T-helper 1 cell (primary cell): ENCODE data around the gene HES4.
"Not testable (repeated sequence)": the region's sequence is repeated elsewhere in the genome, so short reads cannot be mapped to it uniquely, and the experiment has no call there.

Source experiments
- DNase-seq, 5 donors: peaks; one replicate each; pipeline ENCODE4 v3.0.0-alpha.2; 2012 to 2020

Gene HES4

DNA sequence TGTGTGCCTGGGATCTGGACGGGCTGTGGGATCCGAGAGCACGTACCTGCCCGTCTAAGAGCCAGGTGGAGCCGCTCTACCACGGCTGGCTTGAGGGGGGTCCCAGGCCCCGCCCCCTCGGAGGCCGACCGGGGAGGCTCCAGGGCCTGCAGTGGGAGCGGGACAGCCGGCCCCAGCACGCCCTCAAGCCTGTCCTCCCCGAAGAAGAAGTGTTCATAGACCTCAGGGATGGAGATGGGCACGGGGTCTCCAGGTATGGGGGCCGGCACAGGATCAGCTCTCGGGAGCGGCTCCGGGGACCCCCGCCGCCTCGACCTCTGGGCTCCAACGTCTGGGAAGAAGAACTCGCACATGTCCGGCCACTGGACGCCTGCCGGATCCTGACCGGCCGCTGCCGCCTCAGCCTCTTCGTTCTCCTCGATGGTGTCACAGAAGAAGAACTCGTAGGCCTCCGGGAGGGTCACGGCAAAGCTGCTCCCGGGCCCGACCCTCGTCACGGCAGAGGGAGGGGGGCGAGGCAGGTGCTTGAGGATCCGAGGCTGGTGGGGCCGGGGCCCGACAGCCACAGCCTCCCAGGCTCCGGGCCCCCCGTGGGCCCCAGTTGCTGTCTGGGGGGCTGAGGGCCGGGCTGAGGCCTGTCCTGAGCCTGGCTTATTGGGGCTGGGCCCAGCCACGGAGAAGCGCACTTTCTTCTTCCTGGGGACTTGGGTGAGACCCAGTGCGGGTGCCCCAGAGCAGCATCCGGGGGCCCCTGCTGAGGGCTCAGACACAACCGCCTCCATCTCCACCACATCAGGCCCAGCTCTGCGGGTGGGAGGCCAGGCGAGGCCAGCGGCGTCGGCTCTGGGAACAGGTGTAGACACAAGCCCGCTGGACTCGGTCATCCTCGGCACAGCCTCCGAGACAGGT lies 20.8 kb downstream of the HES4 start:
- DNase-seq = no peak

DNA sequence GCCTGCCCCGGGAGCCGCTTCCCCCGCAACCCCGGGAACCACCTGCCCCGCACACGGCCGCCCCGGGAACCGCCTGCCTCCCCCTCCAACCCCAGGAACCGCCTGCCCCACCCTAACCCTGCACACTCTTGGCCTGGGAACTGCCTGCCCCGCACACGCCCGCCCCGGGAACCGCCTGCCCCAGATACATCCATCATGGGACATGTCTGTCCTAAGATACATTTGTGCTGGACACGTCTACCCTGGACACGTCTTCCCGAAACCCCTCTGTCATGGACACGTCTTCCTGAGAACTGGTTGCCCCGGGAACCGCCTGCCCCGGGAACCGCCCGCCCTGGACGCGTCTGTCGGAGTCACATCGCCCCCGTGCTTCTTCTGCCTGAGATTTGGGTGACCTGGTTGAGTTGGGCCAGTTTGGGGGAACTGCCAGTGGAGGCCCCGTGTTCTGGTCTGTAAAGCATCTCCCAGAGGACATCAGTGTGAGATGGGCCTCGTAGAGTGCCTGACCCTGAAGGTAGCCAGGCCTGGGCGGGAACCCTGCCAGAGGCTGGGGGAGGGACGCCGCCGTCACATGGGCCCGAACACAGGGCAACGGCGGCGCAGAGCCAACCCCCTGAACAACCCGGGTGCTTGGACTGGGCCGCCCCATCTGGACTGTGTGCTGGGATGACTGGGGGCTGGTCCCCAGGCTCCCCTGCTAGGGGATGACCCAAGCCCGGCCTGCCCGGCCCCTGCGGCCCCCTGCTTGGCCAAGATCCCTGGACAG lies 21.6 kb downstream of the HES4 start:
- no peak for DNase-seq

DNA sequence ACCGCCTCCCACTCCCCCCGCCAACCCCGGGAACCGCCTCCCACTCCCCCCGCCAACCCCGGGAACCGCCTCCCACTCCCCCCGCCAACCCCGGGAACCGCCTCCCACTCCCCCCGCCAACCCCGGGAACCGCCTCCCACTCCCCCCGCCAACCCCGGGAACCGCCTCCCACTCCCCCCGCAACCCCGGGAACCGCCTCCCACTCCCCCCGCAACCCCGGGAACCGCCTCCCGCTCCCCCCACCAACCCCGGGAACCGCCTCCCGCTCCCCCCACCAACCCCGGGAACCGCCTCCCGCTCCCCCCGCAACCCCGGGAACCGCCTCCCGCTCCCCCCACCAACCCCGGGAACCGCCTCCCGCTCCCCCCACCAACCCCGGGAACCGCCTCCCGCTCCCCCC lies 23.1 kb downstream of the HES4 start:
- not testable (repeated sequence) for DNase-seq

DNA sequence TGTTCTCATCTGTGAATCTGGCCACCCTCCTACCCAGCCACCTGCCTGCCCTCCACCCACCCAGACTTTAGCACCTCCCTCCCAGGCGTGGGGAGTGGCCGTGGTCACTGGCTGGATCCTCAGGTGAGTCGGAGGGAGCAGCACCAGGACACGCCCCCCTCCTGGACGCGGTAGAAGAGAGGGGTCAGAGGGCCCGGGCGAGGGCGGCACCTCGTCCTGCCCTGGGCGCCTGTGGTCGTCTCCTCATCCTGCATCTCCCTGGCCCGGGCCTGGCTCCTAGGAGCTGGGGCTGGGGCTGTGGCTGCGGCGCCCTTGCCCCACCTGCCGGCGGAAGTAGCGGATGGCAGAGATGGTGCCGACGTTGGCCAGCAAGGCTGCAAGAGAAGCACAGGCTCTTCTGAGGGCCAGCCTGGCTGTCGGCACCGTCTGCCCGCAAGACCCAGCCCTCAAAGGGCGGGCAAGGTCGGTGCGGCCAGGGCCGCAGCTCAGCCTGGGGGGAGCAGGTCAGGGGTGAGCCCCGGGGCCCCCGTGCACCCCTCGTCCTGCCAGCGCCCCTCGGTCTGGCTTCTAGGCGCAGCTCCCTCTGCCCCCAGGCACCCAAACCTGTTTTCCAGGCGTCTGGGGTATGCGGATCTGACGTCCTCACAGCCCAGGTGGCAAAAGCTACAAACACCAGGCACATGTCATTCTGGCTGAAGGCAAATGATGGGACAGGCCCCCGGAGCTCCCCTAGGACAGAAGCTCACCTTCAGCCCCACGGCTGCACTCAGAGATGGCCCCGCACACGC lies 23.8 kb downstream of the HES4 start:
- DNase-seq = peak in 4 of 5 donors; percentile 46 to 71 (median 56)

DNA sequence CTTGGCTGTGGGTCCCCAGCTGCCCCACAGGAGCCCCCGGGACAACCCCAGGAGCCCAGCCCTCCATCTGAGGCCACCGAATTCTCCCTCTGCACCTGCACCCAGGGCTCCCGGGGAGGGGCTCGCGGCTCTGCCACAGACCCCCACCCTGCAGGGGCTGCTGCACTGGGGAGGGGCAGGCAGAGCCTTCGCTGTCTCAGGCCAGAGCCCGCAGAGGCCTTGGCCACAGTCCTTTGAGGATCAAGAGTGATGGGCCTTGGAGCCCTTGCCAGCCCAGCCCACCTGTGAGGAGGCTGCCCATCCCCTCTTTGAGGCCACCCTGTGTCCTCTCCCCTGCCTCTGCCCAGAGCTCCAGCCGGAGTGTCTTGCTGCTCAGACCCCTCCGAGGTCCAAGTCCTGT lies 24.5 kb downstream of the HES4 start:
- DNase-seq = no peak

DNA sequence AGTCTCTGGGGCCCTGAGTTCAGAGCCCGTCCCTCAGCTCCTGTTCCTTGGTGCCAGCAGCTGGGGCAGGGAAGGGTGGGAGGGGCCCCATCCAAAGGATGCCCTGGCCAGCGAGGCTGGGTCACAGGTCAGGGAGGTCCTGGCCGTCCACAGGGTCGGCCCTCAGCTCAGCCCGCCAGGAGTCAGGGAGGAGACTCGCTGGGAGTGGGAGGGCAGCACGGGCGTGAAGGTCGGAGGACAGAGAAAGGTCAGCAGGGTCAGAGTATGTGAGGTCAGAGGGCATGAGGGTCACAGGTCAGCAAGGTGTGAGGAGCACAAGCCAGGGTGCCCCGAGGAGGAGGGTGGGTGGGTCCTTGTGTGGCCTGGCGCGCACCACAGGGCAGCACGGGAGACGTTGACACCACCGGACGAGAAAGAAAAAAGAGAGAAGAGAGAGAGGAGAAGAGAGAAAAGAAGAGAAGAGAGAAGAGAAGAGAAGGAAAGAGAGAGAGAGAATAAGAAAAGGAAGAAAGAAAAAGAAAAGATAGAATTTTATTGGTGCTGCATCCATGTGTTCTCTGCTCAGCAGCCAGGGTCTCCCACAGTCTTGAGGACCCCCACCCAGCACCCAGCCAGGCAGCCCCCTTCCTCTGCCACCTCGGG lies 25.1 kb downstream of the HES4 start:
- DNase-seq = no peak

DNA sequence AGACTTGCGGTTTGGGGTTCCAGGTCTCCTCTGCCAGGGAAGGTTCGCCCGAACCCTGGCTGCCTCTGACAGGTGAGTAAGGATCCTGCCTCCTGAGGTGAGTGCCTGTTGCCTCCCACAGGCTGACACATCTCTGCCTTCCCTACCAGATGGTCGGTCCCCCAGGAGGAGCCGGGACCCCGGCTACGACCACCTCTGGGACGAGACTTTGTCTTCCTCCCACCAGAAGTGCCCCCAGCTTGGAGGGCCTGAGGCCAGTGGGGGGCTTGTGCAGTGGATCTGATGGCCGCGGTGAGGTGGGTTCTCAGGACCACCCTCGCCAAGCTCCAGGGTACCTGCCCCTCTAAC lies 25.6 kb downstream of the HES4 start:
- DNase-seq = no peak

DNA sequence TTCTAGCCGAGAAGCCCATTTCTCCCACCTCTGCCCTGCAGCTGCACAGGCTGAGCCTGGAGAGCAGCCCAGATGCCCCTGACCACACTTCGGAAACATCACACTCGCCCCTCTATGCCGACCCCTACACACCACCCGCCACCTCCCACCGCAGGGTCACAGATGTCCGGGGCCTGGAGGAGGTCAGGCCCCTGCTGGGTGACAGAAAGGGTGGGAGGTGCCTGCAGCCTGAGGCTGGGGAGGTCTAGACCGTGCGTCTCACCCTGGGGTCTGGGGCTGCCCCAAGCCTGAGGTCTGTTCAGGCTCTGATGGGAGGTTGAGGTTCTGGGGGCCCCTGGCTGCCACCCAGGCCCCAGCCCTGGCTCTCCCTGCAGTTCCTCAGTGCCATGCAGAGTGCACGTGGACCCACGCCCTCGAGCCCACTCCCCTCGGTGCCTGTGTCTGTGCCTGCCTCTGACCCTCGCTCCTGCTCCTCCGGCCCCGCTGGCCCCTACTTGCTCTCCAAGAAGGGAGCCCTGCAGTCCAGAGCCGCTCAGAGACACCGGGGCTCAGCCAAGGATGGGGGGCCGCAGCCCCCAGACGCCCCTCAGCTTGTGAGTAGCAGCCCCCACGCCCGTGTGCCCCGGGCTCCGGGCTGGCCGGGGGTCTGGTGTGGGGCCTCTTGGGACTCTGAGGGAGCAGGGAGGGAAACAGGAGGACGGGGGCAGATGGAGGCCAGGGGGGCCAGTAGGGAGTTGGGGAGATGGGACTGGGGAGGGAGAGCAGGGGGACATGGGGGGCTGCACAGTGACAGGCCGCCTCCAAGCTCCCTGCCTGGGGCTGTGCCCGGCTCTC lies 26.2 kb downstream of the HES4 start:
- DNase-seq = no peak

DNA sequence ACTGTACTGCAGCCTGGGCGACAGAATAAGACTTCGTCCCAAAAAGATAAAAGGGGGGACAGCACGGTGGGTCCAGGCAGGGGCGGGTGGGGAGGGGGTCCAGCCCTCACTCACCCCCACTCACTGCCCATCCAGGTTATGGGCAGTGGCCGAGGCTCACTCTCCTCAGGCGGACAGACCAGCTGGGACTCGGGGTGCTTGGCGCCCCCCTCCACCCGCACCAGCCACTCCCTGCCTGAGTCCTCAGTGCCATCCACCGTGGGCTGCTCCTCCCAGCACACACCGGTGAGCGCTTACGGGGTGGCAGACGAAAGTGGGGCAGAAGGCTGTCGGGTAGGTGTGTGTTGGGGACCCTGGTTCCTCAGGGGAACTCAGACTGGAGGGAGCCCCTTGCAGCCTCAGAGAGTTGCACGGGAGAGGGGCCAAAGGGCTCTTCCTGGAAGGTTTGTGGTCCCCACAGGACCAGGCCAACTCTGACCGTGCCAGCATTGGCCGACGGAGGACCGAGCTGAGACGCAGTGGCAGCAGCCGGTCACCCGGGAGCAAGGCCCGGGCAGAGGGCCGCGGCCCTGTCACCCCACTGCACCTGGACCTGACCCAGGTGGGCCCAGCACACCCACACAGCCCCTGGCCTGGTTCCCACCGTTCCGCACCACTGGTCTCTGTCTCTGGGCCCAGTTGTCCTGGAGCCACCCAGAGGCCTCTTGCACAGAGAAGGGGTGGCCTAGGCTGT lies 27.0 kb downstream of the HES4 start:
- DNase-seq = no peak

DNA sequence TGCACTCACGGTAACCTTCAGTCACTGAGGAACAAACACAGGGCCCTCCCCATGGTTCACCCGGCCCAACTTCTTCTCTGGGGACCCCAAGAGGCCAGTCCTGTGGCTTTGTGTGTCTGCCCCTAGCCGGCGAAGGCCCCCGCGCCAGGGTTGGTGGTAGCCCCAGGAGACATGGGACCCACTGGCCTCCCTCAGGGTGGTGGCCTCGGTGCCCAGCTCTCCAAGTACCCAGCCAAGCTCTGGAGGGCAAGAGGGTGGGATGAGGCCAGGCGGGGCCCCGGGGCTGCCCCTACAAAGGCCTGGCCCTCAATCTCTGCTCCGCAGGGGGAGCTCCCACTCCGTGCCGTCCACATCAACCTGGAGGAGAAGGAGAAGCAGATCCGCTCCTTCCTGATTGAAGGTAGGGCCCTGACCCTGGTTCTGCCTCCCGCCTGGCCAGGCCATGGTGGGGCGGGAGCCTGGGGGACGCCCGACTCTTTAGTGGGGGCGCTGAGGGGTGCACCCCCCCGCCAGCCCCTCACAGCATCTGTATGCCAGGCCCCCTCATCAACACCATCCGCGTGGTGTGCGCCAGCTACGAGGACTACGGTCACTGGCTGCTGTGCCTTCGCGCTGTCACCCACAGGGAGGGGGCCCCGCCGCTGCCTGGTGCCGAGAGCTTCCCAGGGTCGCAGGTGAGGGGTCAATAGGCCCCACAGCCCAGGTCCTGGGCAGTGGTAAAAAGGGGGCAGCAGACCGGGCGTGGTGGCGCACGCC lies 28.0 kb downstream of the HES4 start:
- no peak for DNase-seq

DNA sequence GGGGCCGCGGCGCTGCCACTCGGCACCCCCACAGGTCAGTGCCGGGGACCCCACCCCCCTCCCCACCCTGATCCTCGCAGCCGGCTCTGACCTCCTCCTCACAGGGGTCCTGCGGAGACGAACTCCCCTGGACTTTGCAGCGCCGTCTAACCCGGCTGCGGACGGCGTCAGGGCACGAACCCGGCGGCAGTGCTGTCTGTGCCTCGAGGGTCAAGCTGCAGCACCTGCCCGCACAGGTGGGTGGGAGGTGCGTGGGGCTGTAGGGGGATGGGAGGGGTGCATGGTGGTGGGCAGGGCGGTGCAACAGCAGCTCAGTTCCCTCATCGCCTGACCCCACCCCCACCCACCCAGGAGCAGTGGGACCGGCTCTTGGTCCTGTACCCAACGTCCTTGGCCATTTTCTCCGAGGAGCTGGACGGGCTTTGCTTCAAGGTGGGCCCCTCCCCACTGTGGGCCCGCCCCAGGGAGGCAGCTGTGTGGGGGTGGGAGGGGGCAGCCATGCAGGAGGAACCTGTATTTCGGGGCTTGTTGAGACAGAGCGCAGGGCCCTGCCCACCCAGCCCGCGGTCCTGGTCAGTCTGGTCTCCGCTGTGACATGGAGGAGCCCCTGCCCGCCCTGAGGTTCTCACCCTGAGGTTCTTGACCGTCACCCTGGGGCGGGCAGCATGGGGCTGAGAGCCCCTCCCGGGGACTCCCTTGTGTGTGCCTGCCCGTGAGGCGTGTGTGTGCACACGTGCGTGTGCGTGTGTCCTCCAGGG lies 28.7 kb downstream of the HES4 start:
- DNase-seq = no peak

DNA sequence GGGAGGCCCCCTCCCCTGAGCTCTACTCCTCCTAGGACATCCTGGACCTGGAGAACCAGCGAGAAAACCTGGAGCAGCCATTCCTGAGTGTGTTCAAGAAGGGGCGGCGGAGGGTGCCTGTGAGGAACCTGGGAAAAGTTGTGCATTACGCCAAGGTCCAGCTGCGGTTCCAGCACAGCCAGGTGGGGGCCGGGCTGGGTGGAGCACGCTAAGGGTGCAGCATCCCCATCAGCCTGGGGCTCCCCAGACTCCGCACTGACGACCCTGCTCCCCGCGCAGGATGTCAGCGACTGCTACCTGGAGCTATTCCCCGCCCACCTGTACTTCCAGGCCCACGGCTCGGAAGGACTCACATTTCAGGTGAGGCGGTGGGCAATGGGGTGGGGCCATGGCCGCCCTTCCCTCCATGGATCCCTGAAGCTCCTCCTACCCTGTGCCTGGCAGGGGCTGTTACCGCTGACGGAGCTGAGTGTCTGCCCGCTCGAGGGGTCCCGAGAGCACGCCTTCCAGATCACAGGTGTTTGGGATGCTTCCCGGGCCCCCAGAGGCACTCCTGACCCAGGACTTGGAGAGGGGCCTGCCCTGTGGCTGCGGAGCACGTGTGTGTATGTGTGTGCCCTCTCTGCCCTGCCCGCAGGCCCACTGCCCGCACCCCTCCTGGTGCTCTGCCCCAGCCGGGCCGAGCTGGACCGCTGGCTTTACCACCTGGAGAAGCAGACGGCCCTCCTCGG lies 29.5 kb downstream of the HES4 start:
- no peak for DNase-seq

DNA sequence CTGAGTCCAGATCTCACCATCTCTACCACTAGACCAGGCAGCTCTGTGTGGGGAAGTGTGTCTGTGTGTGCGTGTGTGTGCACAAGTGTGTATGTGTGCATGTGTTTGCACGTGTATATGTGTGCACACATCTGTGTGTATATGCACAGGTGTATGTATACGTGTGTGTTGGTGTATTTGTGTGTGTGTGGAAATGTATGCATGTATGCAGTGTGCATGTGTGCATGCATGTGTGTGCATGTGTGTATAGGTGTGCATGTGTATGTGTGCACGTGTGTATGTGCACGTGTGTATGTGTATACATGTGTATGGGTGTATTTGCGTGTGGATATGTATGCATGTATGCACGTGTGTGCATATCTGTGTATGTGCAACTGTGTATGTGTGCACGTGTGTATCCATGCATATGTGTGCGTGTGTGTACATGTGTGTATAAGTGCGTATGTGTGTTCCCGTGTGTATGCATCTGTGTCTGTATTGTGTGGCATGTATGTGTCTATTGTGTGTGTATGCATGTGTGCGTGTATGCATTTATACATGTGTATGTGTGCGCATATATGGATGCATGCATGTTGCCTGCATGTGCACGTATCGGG lies 30.5 kb downstream of the HES4 start:
- no peak for DNase-seq

DNA sequence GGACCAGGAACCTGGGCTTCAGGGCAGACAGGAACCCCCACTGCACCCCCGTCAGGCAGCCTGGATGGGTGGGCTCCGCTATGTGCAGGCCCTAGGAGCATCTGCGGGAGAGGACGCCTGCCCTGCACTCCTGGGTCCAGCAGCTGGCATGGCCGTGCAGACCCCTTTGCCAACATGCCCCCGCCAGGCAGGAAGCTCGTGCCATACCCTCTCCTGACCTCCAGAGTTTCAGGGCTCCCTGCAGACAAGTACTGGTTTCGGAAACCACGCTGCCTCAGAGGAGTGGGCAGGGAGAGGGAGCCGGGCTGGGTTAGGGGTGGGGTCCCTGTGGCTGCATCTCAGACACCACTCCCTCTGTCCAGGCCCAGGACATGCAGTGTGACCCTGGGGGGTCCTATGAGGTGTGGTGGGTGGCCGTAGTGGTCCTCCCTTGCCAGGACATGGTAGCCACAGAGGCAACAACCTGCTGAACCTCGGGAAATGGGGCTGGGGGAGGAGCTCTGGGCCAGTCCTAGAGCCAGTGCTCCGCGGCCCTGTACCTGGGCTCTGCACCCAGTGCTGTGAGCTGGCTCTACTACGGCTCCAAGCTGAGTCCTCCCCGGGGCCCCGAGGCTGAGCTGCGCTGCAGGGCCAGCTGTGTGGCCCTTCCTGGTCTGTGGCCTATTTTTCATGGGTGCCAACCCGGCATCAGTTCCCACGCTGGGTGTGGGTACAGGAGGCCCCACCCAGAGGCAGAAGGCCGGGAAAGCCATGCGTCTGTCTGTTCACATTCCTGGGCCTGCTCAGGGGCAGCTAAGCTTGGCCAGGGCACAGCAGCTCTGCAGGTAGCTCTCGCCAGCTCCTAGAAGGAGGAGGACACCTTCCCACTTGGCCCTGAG lies 32.2 kb downstream of the HES4 start:
- DNase-seq = no peak

DNA sequence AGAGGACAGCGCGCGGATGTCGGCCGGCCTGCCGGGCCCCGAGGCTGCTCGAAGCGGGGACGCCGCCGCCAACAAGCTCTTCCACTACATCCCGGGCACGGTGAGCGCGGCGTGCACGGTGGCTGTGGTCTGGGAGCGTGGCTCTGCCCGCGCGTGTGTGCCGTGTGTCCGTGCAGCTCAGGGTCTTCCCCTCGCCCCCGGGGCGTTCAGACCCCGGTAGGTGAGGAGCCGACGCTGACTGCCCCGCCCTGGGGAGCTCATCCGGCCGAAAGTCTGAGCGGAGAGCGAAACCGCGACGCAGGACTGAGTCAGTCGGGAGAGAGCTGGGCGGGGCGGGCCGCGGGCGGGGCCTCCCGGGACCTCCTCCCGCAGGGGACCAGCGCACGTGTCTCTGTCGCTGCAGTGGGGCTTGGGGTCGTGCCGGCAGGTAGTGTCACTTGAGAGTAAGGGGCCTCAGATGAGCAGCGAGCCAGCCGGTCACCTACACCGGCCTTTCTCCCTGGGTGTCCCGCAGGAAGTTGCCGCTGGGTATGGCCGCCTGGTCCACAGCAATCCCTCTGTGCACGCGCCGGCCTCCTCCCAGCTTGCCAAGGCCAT lies 33.1 kb downstream of the HES4 start:
- DNase-seq = peak; percentile 46 to 82 (median 63)

DNA sequence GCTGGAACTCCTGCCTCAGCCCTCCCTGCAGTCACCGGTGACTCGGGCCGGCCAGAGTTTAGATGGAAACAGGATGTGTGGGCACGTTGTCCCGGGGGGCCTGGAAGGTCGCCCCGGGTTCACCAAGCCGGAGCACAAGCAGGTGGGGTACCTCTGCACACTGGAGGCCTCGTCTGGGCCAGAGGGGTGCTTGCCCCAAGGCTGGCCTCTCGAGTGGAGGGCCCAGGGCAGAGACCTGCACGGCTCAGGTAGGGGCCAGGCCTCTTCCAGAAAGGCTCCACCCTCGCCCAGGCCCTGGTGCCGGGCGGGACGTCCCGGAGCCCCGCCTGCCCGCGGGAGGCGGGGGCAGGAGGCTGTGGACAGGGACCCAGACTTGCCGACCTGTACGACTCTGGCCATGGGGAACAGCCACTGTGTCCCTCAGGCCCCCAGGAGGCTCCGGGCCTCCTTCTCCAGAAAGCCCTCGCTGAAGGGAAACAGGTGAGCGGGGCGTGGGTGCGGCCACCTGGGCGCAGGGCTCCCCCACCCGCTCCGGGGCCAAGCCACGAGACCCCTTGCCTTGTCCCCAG lies 33.7 kb downstream of the HES4 start, which contains the start of gene PLEKHN1:
PLEKHN1 (plus strand) TSS at position 348 of the 569 bp plus-strand sequence; CDS start at position 398, 50 bp downstream.
- peak in 1 of 5 donors; percentile 40 for DNase-seq
